Heart left ventricle (tissue), 16 donors: ENCODE data around the gene MUC4. TPM values are rescaled to one million over a fixed set of nuclear protein-coding genes. Genes with fewer than 3 reads are reported as not detected.

Experiments used
- ATAC-seq, 4 donors: fragments of 200-7000 bp; cut with Tn5 transposase; one replicate each; pipeline ENCODE4 v1.9.1; 2020 to 2022; ENCODE audit warnings: moderate library complexity in 4 of 4, mild to moderate bottlenecking in 3 of 4, moderate number of reproducible peaks in 1 of 4
- DNase-seq, 5 donors: peaks; one replicate each; pipeline ENCODE4 v3.0.0-alpha.2; 2020
- H3K27ac ChIP-seq, 12 donors: fragments of 200-600 bp; sonication (generic) in 4 of 12; one replicate each; pipeline versions ENCODE4 v1.5.0 to v1.8.0; 2016 to 2022; ENCODE audit warnings: mild to moderate bottlenecking in 2 of 12
- H3K27me3 ChIP-seq, 9 donors: fragments of 200-600 bp; sonication (generic) in 2 of 9; one replicate each; pipeline versions ENCODE4 v1.5.1 to v1.8.0; 2016 to 2022; ENCODE audit warnings: mild to moderate bottlenecking in 3 of 9
- H3K36me3 ChIP-seq, 9 donors: fragments of 200-600 bp; sonication (generic) in 2 of 9; one replicate each; pipeline versions ENCODE4 v1.5.0 to v1.8.0; 2018 to 2022; ENCODE audit warnings: mild to moderate bottlenecking in 2 of 9
- H3K4me1 ChIP-seq, 12 donors: fragments of 200-600 bp; sonication (generic) in 4 of 12; one replicate each; pipeline versions ENCODE4 v1.5.0 to v1.8.0; 2016 to 2022; ENCODE audit warnings: mild to moderate bottlenecking in 3 of 12
- H3K4me3 ChIP-seq, 12 donors: fragments of 200-600 bp; sonication (generic) in 4 of 12; one replicate each; pipeline versions ENCODE4 v1.5.0 to v1.8.0; 2017 to 2022; ENCODE audit warnings: mild to moderate bottlenecking in 9 of 12, moderate library complexity in 4 of 12
- H3K9me3 ChIP-seq, 12 donors: fragments of 200-600 bp; sonication (generic) in 4 of 12; one replicate each; pipeline versions ENCODE4 v1.5.0 to v1.8.0; 2016 to 2022; ENCODE audit warnings: mild to moderate bottlenecking in 1 of 12
- CTCF ChIP-seq, 12 donors: fragments of 200-600 bp; sonication (generic) in 4 of 12; IDR thresholded peaks; one replicate each; pipeline versions ENCODE4 v1.5.0 to v1.8.0; 2018 to 2022; ENCODE audit warnings: antibody characterized with exemption in 12 of 12, mild to moderate bottlenecking in 5 of 12
- POLR2A ChIP-seq, 2 donors: fragments of 450-650 bp; IDR thresholded peaks; one replicate each; pipeline ENCODE4 v1.6.1; 2017; ENCODE audit warnings: antibody characterized with exemption in 2 of 2, mild to moderate bottlenecking in 2 of 2, moderate library complexity in 2 of 2
- WGBS, 4 donors: extraction: QIAGEN DNeasy Blood & Tissue Kit in 2 of 4; methylation state at CpG; one replicate each; pipeline versions ENCODE4 v1.1.5 to v1.1.7; 2013 to 2018; 5-methylcytosine and 5-hydroxymethylcytosine counted together
- intact Hi-C, 10 donors: fragments of 100-400 bp; cut with DNase I; formaldehyde crosslinking; loops; one replicate each; pipeline versions ENCODE4 v1.11.1 to v1.14.2; 2022
- polyA plus RNA-seq, 2 donors: library from polyadenylated mRNA; stranded (reverse); fragments of 200-250 nt; gene quantifications; one replicate each; pipeline ENCODE4 v1.2.3, GENCODE V29; 2013
- total RNA-seq, 9 donors: library from RNA; depleted of rRNA in 2 of 9; stranded (reverse); fragments of >200 nt in 2 of 9; fragmentation: NEBNext Ultra II Directional in 3 of 9; extraction: Animal tissue kit (Norgen Biotek cat#: 25700) in 3 of 9; gene quantifications; one replicate each; pipeline versions ENCODE4 v1.1.0 to v1.2.4, GENCODE V29; 2016 to 2023
- donor health status: ischemic (EF 13 %, LVEDD 7.1; RV severe dilation, severe dysfunction).
- donor health status: healthy with polysubstance abuse.
- donor health status: DM: no; HTN: yes; CAD: no.
- donor health status: DM: no; HTN: no; CAD: no.
- donor health status: ischemic (EF 25% LVEDD 6.9; RV normal size, moderate dysfunction).
- donor health status: ischemic (EF 25% LVEDD 5.7; RV mildly dilated, moderate dysfunction).
- donor health status: healthy.
- donor health status: DM: yes; HTN: yes; CAD: no.
- donor health status: ischemic (EF 35%, LVEDD 5.7; RV mildly dilated, moderate dysfunction).
- donor health status: nonischemic (EF 11% LVEDD 7.7; RV severe dilation, severe dysfunction).
- donor health status: DM: yes; HTN: yes; CAD: no.
- donor health status: PGD.
- donor health status: ischemic (EF 29% LVEDD 5.4; RV normal size, mild dysfunction).
- donor health status: nonischemic (EF 23%, LVEDD 6.1; RV moderate dilation, normal function).

Gene MUC4
- total and polyA plus RNA-seq, 11 donors = 0.02 to 0.17 (median 0.03) TPM; not detected in 8

- H3K27me3 ChIP-seq = peaks cover 0 to 19% (median 4%) of the 10 kb centered on the region in 9 donors
- no peak overlapping the region for H3K4me3 ChIP-seq
- 73 to 85% (median 76%) methylated on average over 8 to 10 of the region's 10 CpGs for WGBS, 4 donors
- DNase-seq (no peak), ATAC-seq (no peak)
- H3K9me3 ChIP-seq = no peaks in the 10 kb centered on the region
- intact Hi-C loops = no loop called here
- TF ChIP-seq CTCF (IDR thresholded peaks at IDR 0.05) (no peak), POLR2A (IDR thresholded peaks at IDR 0.05) (no peak)
- no peak overlapping the region for H3K27ac ChIP-seq
- no peaks in the 10 kb centered on the region for H3K4me1 ChIP-seq
- no peaks in the 10 kb centered on the region for H3K36me3 ChIP-seq
Observed at GRCh38 chr3:195767792-195768191, 43.9 kb downstream of the MUC4 start.

GRCh38 chr3:195766671-195767070 lies 45.1 kb downstream of the MUC4 start:
- DNase-seq = no peak
- H3K27ac ChIP-seq = no peak overlapping the region
- no peak for ATAC-seq
- intact Hi-C loops = no loop called here
- H3K36me3 ChIP-seq = no peaks in the 10 kb centered on the region
- WGBS, 4 donors = 92 to 95% (median 95%) methylated on average over 14 of the region's 14 CpGs
- H3K9me3 ChIP-seq = no peaks in the 10 kb centered on the region
- H3K4me3 ChIP-seq = no peak overlapping the region
- H3K4me1 ChIP-seq = peaks cover 0 to 3% (median 0%) of the 10 kb centered on the region in 12 donors
- H3K27me3 ChIP-seq = peaks cover 0 to 26% (median 9%) of the 10 kb centered on the region in 9 donors
- TF ChIP-seq CTCF (IDR thresholded peaks at IDR 0.05) (no peak), POLR2A (IDR thresholded peaks at IDR 0.05) (no peak)

GRCh38 chr3:195764961-195765706 lies 46.6 kb downstream of the MUC4 start:
- Histone ChIP-seq H3K27me3 (peaks cover 0 to 37% (median 17%) of the 10 kb centered on the region in 9 donors), H3K4me3 (no peak overlapping the region), H3K36me3 (no peaks in the 10 kb centered on the region), H3K9me3 (no peaks in the 10 kb centered on the region), H3K4me1 (peaks cover 0 to 7% (median 0%) of the 10 kb centered on the region in 12 donors), H3K27ac (no peak overlapping the region)
- DNase-seq = no peak
- 84 to 90% (median 86%) methylated on average over 27 to 28 of the region's 28 CpGs for WGBS, 4 donors
- TF ChIP-seq CTCF (IDR thresholded peaks at IDR 0.05) (no peak), POLR2A (IDR thresholded peaks at IDR 0.05) (no peak)
- ATAC-seq = no peak
- intact Hi-C loops = no loop called here

GRCh38 chr3:195763843-195764825 lies 47.6 kb downstream of the MUC4 start:
- intact Hi-C loops = no loop called here
- TF ChIP-seq CTCF (IDR thresholded peaks at IDR 0.05) = no peak
- no peak for TF ChIP-seq POLR2A (IDR thresholded peaks at IDR 0.05)
- Histone ChIP-seq H3K4me1 (peaks cover 0 to 7% (median 0%) of the 10 kb centered on the region in 12 donors), H3K27ac (no peak overlapping the region), H3K4me3 (no peak overlapping the region), H3K9me3 (no peaks in the 10 kb centered on the region), H3K27me3 (peaks cover 0 to 41% (median 18%) of the 10 kb centered on the region in 9 donors), H3K36me3 (no peaks in the 10 kb centered on the region)
- 76 to 84% (median 82%) methylated on average over 23 to 26 of the region's 26 CpGs for whole genome bisulfite sequencing, 4 donors
- peak in 1 of 4 donors; percentile 16 for ATAC-seq
- no peak for DNase-seq
